ENCODE results near the gene DTNBP1.

The DTNBP1 gene

GRCh38 chr6:15507221-15507620, 155.6 kb downstream of the DTNBP1 start:
- Mint-ChIP-seq H3K4me1 (peaks cover 82% of the 10 kb centered on the region), H3K27ac (no peak overlapping the region), H3K4me3 (no peak overlapping the region), H3K36me3 (ENCODE audit: low read depth) (peaks cover 50% of the 10 kb centered on the region), H3K9me3 (no peaks in the 10 kb centered on the region), H3K27me3 (ENCODE audit: low read depth, poor library complexity) (no peaks in the 10 kb centered on the region)
- TF ChIP-seq CTCF (IDR thresholded peaks at IDR 0.05) = no peak
- no peak for DNase-seq

- DNase-seq = no peak
- H3K27ac Mint-ChIP-seq = no peak overlapping the region
- no peaks in the 10 kb centered on the region for H3K9me3 Mint-ChIP-seq
- TF ChIP-seq CTCF (IDR thresholded peaks at IDR 0.05) = no peak
- H3K4me3 Mint-ChIP-seq = no peak overlapping the region
- peaks cover 50% of the 10 kb centered on the region for H3K36me3 Mint-ChIP-seq (ENCODE audit: low read depth)
- peaks cover 90% of the 10 kb centered on the region for H3K4me1 Mint-ChIP-seq
- H3K27me3 Mint-ChIP-seq (ENCODE audit: low read depth, poor library complexity) = no peaks in the 10 kb centered on the region
Observed at GRCh38 chr6:15506066-15506465, 156.8 kb downstream of the DTNBP1 start.

GRCh38 chr6:15505463-15505918, 157.3 kb downstream of the DTNBP1 start:
- Mint-ChIP-seq H3K27me3 (ENCODE audit: low read depth, poor library complexity) (no peaks in the 10 kb centered on the region), H3K36me3 (ENCODE audit: low read depth) (peaks cover 56% of the 10 kb centered on the region), H3K27ac (no peak overlapping the region), H3K4me3 (no peak overlapping the region), H3K4me1 (peaks cover 93% of the 10 kb centered on the region), H3K9me3 (no peaks in the 10 kb centered on the region)
- no peak for DNase-seq
- no peak for TF ChIP-seq CTCF (IDR thresholded peaks at IDR 0.05)

- peaks cover 95% of the 10 kb centered on the region for H3K4me1 Mint-ChIP-seq
- peak; percentile 17 for DNase-seq
- no peaks in the 10 kb centered on the region for H3K27me3 Mint-ChIP-seq (ENCODE audit: low read depth, poor library complexity)
- peak overlapping the region; percentile 89 for H3K27ac Mint-ChIP-seq
- peaks cover 63% of the 10 kb centered on the region for H3K36me3 Mint-ChIP-seq (ENCODE audit: low read depth)
- H3K9me3 Mint-ChIP-seq = no peaks in the 10 kb centered on the region
- TF ChIP-seq CTCF (IDR thresholded peaks at IDR 0.05) = no peak
- peak overlapping the region; percentile 28 for H3K4me3 Mint-ChIP-seq
Observed at GRCh38 chr6:15504581-15505350, 158.1 kb downstream of the DTNBP1 start.

GRCh38 chr6:15504040-15504495, 158.8 kb downstream of the DTNBP1 start:
- peaks cover 95% of the 10 kb centered on the region for H3K4me1 Mint-ChIP-seq
- peak overlapping the region; percentile 28 for H3K4me3 Mint-ChIP-seq
- H3K27me3 Mint-ChIP-seq (ENCODE audit: low read depth, poor library complexity) = no peaks in the 10 kb centered on the region
- H3K27ac Mint-ChIP-seq = peak overlapping the region; percentile 89
- TF ChIP-seq CTCF (IDR thresholded peaks at IDR 0.05) = no peak
- H3K36me3 Mint-ChIP-seq (ENCODE audit: low read depth) = peaks cover 63% of the 10 kb centered on the region
- peak; percentile 21 for DNase-seq
- H3K9me3 Mint-ChIP-seq = no peaks in the 10 kb centered on the region

GRCh38 chr6:15503346-15503680, 159.5 kb downstream of the DTNBP1 start:
- DNase-seq = no peak
- H3K4me1 Mint-ChIP-seq = peaks cover 95% of the 10 kb centered on the region
- no peak for TF ChIP-seq CTCF (IDR thresholded peaks at IDR 0.05)
- no peaks in the 10 kb centered on the region for H3K27me3 Mint-ChIP-seq (ENCODE audit: low read depth, poor library complexity)
- H3K27ac Mint-ChIP-seq = peak overlapping the region; percentile 72
- H3K36me3 Mint-ChIP-seq (ENCODE audit: low read depth) = peaks cover 60% of the 10 kb centered on the region
- H3K4me3 Mint-ChIP-seq = no peak overlapping the region
- H3K9me3 Mint-ChIP-seq = no peaks in the 10 kb centered on the region

Measured in nephron progenitor cell (in vitro differentiated cells).